ENCODE data around the gene RAB7B. TPM values are rescaled to one million over a fixed set of nuclear protein-coding genes. Genes with fewer than 3 reads are reported as not detected.

RAB7B gene
- total and polyA plus RNA-seq, 2 of the 4 experiments (the other 2 are of a cell fraction), result 9.1 to 14.7 TPM

DNA sequence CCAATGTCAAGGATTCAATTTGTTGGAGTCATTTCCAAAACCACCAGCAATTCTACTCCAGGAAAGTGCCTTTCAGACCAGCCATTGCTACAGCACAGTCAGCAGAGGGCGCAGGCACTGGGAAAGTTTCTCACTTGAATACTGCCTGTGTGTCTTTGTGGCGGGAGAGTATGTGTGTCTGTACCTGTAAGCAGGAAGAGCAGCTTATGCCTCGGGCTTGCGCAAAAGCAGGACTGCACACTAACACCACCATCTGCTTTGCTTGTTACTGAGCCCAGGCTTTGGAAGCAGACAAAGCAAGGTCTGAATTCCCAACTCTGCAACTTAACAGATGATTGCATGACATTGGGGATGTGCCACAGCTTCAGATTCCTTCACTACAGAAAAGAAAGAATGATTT, 27.5 kb upstream of the RAB7B start:
- no peak overlapping the region for H2AK5ac ChIP-seq (ENCODE audit: low read depth, low read length)
- intact Hi-C loops (cut with micrococcal nuclease), result loop anchor here (1.0 kb wide), 1 partner anchor 76 kb away; no protein-coding TSS in a partner anchor
- H2AK9ac ChIP-seq (replicated peaks; ENCODE audit: low read depth, low read length, poor library complexity), result peak overlapping the region; percentile 39
- no peak overlapping the region for H3K4me2 ChIP-seq (ENCODE audit: low read depth, low read length)
- no peaks in the 10 kb centered on the region for H3K36me3 ChIP-seq (ENCODE audit: control insufficient read depth, insufficient read depth, low read length)
- no peaks in the 10 kb centered on the region for H3K79me1 ChIP-seq (ENCODE audit: low read depth in 1 of 2, low read length in 2 of 2)
- dilution Hi-C loops (cut with HindIII; ENCODE audit: low sequenced_read_pairs, unreplicated experiment), result no loop called here
- H3K9me1 ChIP-seq (ENCODE audit: insufficient read depth, low read length), result no peaks in the 10 kb centered on the region
- H3K27me3 ChIP-seq (ENCODE audit: control insufficient read depth, insufficient read depth, low read length), result peaks cover 41% of the 10 kb centered on the region
- no peak overlapping the region for H3K23ac ChIP-seq (ENCODE audit: low read depth, low read length)
- DNase-seq (peak; percentile 62), ATAC-seq (ENCODE audit: low read depth) (peak; percentile 92)
- no peak overlapping the region for H2BK20ac ChIP-seq (ENCODE audit: low read depth, low read length)
- no peak overlapping the region for H3K4ac ChIP-seq (ENCODE audit: low read depth, low read length)
- H3K4me1 ChIP-seq (ENCODE audit: control insufficient read depth, insufficient read depth, low read length), result no peaks in the 10 kb centered on the region
- no peak overlapping the region for H3K9ac ChIP-seq (ENCODE audit: low read depth, low read length)
- no peak overlapping the region for H2BK15ac ChIP-seq (ENCODE audit: low read depth, low read length)
- CTCF ChIA-PET, result interaction anchor here (0.8 to 1.3 kb wide), 5 partner anchors 12 to 43 kb away, joined by 3 to 5 read pairs (median 4); partner anchors contain the start of gene RAB7B
- in situ Hi-C loops (cut with MboI; ENCODE audit: low sequenced_read_pairs), result no loop called here
- no peak overlapping the region for H2BK5ac ChIP-seq (ENCODE audit: low read depth, low read length, poor library complexity, severe bottlenecking)
- H3K56ac ChIP-seq (ENCODE audit: extremely low read depth, insufficient read depth, low read length), result no peak overlapping the region
- no peaks in the 10 kb centered on the region for H4K20me1 ChIP-seq (ENCODE audit: insufficient read depth, low read length)
- no peak overlapping the region for H3K27ac ChIP-seq (ENCODE audit: insufficient read depth, low read length)
- no peak overlapping the region for H3K18ac ChIP-seq (ENCODE audit: low read depth, low read length)
- no TSS peak for BruUV-seq (replicated peaks)
- no peak overlapping the region for H4K5ac ChIP-seq (ENCODE audit: low read depth, low read length)
- no peak for TF ChIP-seq NFE2L2 (IDR thresholded peaks at IDR 0.05; ENCODE audit: low read depth, low read length)
- TF ChIP-seq SMC3 (IDR thresholded peaks at IDR 0.05; ENCODE audit: low read depth, low read length), result peak; percentile 74
- TF ChIP-seq MAZ (IDR thresholded peaks at IDR 0.05; ENCODE audit: borderline replicate concordance, low read depth, low read length), result no peak
- TF ChIP-seq, protein P1, sequence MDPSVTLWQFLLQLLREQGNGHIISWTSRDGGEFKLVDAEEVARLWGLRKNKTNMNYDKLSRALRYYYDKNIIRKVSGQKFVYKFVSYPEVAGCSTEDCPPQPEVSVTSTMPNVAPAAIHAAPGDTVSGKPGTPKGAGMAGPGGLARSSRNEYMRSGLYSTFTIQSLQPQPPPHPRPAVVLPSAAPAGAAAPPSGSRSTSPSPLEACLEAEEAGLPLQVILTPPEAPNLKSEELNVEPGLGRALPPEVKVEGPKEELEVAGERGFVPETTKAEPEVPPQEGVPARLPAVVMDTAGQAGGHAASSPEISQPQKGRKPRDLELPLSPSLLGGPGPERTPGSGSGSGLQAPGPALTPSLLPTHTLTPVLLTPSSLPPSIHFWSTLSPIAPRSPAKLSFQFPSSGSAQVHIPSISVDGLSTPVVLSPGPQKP (IDR thresholded peaks at IDR 0.05; ENCODE audit: borderline replicate concordance, low read depth, low read length), result no peak
- TF ChIP-seq, protein P2, sequence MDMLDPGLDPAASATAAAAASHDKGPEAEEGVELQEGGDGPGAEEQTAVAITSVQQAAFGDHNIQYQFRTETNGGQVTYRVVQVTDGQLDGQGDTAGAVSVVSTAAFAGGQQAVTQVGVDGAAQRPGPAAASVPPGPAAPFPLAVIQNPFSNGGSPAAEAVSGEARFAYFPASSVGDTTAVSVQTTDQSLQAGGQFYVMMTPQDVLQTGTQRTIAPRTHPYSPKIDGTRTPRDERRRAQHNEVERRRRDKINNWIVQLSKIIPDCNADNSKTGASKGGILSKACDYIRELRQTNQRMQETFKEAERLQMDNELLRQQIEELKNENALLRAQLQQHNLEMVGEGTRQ (IDR thresholded peaks at IDR 0.05; ENCODE audit: low read depth, low read length), result no peak
- no peak for TF ChIP-seq FOS (IDR thresholded peaks at IDR 0.05; ENCODE audit: low read depth, low read length)
- no peak for TF ChIP-seq POLR2A (IDR thresholded peaks at IDR 0.05; ENCODE audit: low read depth, low read length)
- TF ChIP-seq BHLHE40 (IDR thresholded peaks at IDR 0.05; ENCODE audit: low read depth, low read length), result no peak
- TF ChIP-seq, protein P3, sequence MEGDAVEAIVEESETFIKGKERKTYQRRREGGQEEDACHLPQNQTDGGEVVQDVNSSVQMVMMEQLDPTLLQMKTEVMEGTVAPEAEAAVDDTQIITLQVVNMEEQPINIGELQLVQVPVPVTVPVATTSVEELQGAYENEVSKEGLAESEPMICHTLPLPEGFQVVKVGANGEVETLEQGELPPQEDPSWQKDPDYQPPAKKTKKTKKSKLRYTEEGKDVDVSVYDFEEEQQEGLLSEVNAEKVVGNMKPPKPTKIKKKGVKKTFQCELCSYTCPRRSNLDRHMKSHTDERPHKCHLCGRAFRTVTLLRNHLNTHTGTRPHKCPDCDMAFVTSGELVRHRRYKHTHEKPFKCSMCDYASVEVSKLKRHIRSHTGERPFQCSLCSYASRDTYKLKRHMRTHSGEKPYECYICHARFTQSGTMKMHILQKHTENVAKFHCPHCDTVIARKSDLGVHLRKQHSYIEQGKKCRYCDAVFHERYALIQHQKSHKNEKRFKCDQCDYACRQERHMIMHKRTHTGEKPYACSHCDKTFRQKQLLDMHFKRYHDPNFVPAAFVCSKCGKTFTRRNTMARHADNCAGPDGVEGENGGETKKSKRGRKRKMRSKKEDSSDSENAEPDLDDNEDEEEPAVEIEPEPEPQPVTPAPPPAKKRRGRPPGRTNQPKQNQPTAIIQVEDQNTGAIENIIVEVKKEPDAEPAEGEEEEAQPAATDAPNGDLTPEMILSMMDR (conservative IDR thresholded peaks at IDR 0.05; ENCODE audit: low read depth, low read length), result peak; percentile 76
- no peak for TF ChIP-seq CHD1 (IDR thresholded peaks at IDR 0.05; ENCODE audit: low read depth, low read length)
- no peak for TF ChIP-seq RFX5 (IDR thresholded peaks at IDR 0.05; ENCODE audit: low read depth, low read length)
- TF ChIP-seq RCOR1 (IDR thresholded peaks at IDR 0.05; ENCODE audit: insufficient replicate concordance, low read length), result no peak
- no peak for TF ChIP-seq MXI1 (IDR thresholded peaks at IDR 0.05; ENCODE audit: borderline replicate concordance, low read depth, low read length)
- TF ChIP-seq MAFK (IDR thresholded peaks at IDR 0.05; ENCODE audit: low read depth, low read length), result no peak
- no peak for TF ChIP-seq CEBPB (IDR thresholded peaks at IDR 0.05; ENCODE audit: low read depth, low read length)
- peak; percentile 56 for TF ChIP-seq RAD21 (IDR thresholded peaks at IDR 0.05; ENCODE audit: low read length)
- H4K91ac ChIP-seq (ENCODE audit: insufficient read depth, low read depth, low read length), result no peak overlapping the region
- peak overlapping the region; percentile 47 for H2AFZ ChIP-seq (replicated peaks; ENCODE audit: low read length, poor library complexity)
- peaks cover 4% of the 10 kb centered on the region for H3K9me3 ChIP-seq (ENCODE audit: control insufficient read depth, insufficient read depth, low read length)
- no peak overlapping the region for H3K4me3 ChIP-seq (ENCODE audit: insufficient read depth, low read depth, low read length)
- H4K8ac ChIP-seq (ENCODE audit: low read depth in 2 of 2, low read length in 2 of 2), result no peak overlapping the region
- POLR2A ChIA-PET (ENCODE audit: unreplicated experiment), result no interaction called here
- H3K14ac ChIP-seq (replicated peaks; ENCODE audit: low read depth, low read length), result no peak overlapping the region
- no peak overlapping the region for H2BK120ac ChIP-seq (ENCODE audit: low read depth, low read length)
- WGBS, 2 experiments (ENCODE audit: extremely low coverage in 2 of 2, insufficient read length in 1 of 2), result no CpG with 5 or more reads among the region's 4 CpGs

Measured in IMR-90 (cell line).